HTERT RPE-1 (cell line): ENCODE measurements around the gene IRAK1BP1.
"Not testable (repeated sequence)": the region's sequence is repeated elsewhere in the genome, so short reads cannot be mapped to it uniquely, and the experiment has no call there.

Experiments used
- in situ Hi-C: fragments of 300-500 bp; cut with MboI; formaldehyde crosslinking; loops from 4 replicates; pipeline ENCODE4 v1.14.3; 2020; ENCODE audit warnings: low sequenced_read_pairs

The IRAK1BP1 gene

DNA sequence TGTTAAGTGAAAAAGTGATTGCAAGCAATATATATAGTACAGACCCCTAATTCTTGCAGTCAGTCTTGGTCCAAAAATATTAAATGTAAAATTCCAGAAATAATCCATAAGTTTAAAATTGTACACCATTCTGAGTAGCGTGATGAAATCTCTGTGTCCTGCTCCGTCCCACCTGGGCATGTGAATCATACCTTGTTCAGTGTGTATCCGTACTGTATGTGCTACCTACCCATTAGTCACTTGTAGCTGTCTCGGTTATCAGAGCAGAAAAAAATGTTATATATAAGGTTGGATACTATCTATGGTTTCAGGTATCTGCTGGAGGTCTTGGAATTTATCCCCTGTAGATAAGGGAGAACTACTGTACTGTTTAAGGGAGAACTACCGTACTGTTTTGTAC, 16.3 kb downstream of the IRAK1BP1 start:
- in situ Hi-C loops: no loop called here

DNA sequence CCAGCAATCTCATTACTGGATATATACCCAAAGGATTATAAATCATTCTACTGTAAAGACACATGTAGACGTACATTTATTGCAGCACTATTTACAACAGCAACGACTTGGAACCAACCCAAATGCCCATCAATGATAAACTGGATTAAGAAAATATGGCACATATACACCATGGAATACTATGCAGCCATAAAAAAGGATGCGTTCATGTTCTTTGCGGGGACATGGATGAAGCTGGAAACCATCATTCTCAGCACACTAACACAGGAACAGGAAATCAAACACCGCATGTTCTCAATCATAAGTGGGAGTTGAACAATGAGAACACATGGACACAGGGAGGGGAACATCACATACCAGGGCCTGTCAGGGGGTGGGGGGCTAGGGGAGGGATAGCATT, 22.6 kb downstream of the IRAK1BP1 start:
- in situ Hi-C loops: not testable (repeated sequence)

DNA sequence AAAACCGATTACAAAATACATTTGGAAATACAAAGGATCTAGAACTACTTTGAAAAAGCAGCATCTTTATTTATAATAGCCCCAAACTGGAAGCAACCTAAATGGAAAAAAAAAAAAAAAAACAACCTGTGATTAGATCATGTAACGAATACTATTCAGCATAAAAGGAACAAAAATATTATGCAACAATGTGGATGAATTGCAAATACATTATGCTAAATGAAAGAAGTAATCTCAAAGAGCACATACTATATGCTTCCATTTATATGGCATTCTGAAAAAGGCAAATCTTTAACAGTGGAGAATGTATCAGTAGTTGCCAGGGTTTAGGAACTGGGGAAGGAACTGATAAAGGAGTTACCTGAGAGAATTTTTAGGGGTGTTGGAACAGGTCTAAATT, 28.9 kb downstream of the IRAK1BP1 start:
- in situ Hi-C loops: no loop called here

DNA sequence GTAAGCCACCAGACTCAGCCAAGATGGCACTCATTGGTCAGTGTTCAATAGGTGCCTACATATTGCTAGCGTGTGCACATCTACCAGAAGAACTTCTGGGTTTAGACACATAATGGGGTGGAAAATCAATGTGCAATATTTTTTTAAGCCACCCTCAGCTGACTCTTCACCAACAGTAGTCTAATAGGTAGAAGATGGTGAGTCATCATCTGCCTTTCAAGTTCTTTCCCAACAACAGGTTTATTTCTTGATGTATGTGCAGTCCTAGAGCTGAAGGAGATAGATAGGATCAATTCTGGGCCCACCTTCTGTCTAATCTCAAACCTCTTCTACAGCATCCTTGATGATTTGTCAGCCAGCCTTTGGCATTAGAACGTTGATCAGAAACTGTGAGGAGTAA, 41.3 kb downstream of the IRAK1BP1 start:
- in situ Hi-C loops: no loop called here

DNA sequence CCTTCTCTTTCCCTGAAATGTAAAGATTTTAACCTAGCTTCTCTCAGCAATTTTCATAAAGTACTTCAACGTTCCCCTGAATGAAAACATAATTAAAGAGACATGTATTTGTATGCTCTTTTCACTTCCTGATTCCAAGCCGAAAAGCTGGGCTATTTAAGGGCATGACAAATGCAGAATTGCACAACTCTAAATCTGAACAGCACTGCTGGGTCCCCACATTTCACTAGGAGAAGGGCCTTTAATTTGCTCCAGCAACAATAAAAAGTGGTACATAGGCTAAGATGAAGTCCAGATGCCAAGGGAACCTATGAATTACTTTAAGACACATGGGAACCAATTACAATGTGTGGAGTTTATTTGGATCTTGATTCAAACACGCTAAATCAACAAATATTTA, 42.0 kb downstream of the IRAK1BP1 start:
- in situ Hi-C loops: no loop called here

DNA sequence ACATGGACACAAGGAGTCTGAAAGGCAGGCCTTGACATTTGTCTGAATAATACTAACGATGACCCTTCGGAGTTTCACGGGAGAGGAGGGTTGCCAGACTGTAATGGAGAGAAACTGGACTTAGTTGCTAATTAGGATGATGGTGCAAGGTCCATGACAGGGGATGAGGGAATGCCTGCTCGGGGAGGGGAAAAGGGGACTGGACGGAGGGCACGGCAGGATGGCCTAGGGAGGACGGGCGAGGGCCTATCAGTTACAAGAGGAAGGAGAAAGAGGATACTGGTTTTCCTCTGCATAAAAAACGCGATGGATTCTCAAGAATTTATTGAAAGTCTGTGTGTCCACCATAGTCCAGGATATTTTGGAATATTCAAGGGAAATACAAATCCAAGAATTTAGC, 42.7 kb downstream of the IRAK1BP1 start:
- in situ Hi-C loops: no loop called here

DNA sequence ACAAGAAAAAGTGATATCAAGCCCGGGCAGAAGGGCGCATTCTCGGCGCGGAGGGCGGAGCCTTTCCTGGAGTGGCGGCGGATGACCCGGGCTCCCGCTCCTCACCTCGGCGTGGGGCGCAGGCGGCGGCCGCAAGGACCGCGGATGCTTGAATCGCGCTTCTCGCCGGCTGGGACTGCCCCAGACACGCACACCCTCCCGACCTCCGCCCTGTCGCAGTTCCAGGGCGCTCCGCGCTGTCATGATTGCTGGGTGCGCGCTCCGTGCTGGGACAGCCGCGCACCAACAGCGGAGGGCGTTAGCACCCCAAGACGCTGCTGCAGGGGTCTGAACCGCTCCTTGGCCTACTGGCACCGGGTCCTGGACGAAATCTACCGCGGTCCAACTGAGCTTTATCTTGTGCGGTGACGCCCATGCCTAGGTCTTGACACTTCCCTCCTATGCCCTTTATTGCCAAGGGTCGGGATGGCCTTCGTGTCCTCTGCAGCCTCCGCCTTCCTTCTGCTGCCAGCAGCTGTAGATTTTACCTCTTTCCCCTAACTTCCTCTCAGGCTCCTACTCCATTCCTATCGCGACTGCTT, 43.3 kb downstream of the IRAK1BP1 start:
- in situ Hi-C loops: no loop called here

DNA sequence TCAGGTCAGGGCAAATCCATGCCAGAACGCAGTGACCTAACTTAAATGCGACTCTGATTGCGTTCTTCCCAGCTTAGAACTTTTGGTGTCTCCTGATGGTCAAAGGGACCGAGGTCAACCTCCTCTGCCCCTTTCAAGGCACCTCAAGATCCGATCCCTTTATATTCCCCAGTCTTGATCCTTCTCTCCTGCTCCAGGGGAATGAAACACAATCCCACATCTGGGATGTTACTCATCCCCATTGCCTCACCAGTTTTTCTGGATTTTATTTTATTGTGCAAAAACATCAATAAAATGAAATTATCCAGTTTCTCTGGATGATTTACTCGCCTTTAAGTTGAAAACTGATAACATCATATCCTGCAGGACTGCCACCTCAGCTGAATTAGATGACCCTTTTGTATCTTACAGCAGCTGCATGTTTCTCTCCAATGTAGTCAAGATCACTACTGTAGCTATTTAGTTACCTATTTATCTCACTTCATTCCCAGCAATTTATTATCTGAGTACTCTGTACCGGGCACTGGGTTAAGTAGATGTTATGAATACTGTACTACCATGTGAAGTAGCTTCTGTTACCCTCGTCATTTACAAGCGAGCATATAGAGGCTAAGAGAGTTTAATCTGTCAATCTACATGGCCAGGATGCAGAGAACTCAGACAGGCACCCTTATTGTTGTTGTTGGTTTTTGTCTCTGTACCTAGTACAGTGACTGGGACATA, 44.0 kb downstream of the IRAK1BP1 start:
- in situ Hi-C loops: no loop called here

DNA sequence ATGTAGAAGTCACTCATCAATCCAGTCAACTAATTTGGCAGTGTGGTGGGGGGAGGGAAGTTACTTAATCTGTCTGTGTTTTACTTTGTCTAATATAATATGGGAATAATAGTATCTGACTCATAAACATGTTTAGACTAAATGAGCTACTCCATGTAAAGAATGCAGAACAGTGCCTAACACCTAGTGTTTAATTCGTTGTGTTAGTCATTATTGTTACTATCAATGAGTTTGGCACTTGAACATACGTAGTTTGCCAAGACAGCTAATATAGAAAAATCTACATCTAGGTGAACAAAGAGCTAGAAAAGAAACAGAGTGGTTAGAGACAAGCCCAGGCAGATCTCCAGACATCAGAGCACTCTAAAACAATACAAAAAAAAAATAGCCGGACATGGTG, 49.1 kb downstream of the IRAK1BP1 start:
- in situ Hi-C loops: no loop called here

DNA sequence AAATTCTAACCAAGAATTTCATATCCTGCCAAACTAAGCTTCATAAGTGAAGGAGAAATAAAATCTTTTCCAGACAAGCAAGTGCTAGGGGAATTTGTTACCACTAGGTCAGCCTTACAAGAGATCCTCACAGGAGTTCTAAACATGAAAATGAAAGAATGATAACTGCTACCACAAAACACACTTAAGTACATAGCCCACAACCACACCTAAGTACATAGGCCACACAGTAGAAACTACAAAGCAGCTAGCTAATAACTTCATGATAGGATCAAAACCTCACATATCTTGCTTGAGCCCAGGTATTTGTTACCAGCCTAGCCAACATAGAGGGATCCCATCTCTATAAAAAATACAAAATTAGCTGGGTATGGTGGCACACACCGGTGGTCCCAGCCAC, 50.4 kb downstream of the IRAK1BP1 start:
- in situ Hi-C loops: no loop called here

DNA sequence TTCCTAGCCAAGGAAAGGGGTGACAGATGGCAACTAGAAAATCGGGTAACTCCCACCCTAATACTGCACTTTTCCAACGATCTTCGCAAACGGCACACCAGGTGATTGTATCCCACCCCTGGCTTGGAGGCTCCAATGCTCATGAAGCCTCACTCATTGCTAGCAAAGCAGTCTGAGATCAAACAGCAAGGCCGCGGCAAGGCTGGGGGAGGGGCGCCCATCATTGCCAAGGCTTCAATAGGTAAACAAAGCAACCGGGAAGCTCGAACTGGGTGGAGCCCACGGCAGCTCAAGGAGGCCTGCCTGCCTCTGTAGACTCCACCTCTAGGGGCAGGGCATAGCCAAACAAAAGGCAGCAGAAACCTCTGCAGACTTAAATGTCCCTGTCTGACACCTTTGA, 53.8 kb downstream of the IRAK1BP1 start:
- in situ Hi-C loops: not testable (repeated sequence)

DNA sequence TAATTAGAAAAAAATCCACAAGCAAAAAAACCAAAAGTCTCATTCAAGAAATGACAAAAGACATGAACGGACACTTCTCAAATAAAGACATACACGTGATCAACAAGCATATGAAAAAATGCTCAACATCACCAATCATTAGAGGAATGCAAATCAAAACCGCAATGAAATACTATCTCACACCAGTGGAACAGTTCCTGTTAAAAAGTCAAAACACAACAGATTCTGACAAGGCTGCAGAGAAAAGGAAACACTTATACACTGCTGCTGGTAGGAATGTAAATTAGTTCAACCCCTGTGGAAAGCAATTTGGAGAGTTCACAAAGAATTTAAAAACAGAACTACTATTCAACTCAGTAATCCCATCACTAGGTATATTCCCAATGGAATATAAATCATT, 58.0 kb downstream of the IRAK1BP1 start:
- in situ Hi-C loops: no loop called here

DNA sequence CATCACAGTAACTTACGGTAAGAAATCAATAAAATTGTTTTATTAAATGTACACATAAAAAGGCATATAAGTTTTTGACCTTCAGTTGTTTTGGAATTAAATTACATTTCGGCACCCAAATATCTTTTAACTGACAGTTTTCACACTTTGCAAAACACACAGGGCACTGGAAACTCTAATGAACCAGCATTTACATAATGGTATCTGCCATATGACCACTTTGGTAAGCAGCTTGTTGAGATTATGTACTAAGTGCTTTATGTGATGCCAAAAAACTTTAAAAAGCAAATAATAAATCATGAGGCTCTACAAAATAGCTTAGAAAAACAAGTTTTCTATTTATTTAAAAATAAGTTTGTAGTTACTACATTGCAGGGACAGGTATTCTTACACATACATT, 68.2 kb downstream of the IRAK1BP1 start:
- in situ Hi-C loops: no loop called here

DNA sequence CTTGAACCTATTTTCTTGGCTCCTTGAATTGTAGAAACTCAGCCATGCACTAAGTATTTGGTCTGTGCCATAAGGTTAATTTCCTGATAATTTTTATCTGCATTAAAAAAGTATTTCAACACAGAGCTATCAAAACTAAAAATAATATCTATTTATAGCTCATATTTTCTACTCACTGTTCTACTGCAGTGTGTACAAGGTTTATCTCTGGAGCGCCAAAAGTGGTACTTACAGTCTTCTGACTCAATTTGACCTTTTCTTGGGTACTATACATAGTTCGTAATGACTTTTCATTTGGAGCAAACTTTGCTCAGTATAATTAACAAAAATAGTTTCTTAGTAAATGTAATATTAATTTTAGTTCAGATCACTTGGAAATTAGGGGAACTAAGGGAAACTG, 69.2 kb downstream of the IRAK1BP1 start:
- in situ Hi-C loops: no loop called here

DNA sequence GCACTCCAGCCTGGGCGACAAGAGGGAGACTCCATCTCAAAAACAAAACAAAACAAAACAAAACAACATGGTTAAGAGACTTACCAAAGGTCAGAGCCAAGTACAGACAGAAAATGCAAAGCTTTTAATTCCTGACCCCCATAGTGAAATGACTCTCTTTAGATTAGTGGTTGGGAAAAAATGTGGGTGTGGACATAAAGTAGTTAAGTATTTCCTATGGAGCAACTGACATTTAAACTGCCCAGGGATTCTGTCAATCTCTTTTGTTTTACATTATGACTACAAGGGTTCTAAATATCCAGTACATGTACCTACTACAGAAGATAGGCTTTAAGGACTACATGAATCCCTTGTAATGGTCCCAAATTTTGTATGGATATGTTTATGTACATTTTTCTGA, 75.1 kb downstream of the IRAK1BP1 start:
- in situ Hi-C loops: no loop called here

DNA sequence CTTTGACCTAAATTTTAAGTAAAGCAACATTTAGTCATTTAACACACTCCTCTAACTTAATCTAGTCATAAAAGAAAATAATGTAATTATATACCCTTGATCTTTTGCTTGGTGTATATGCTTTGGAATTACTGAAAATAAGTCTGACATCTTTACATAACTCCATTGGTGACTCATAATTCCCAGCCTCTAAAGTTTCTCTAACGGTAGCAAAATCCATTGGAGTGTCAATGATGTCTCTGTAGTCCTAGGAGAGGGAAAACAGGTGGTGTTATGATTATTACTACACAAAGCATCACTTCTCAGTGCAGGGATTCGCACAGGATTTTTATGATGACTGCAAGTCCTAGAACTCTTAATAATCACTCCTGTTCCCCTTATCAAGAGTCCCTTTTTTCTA, 80.2 kb downstream of the IRAK1BP1 start:
- in situ Hi-C loops: no loop called here

DNA sequence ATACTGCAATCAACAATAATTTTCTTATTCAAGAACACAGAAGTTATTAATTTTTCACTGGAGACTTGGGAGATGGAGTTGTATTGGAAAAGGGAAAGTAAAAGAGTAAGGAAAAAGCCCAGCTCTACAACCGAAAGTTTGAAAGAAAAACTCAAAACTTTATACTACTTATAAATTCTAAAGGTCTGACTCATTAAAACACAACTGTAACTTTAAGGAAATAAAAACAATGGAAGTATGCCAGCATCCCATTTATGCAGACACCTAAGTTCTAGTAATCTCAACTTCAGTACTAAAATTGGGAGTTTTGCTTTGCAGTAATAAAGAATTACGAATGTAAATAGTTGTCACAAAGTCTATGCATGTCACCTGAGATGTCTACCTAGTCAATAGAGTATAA, 80.6 kb downstream of the IRAK1BP1 start:
- in situ Hi-C loops: no loop called here

DNA sequence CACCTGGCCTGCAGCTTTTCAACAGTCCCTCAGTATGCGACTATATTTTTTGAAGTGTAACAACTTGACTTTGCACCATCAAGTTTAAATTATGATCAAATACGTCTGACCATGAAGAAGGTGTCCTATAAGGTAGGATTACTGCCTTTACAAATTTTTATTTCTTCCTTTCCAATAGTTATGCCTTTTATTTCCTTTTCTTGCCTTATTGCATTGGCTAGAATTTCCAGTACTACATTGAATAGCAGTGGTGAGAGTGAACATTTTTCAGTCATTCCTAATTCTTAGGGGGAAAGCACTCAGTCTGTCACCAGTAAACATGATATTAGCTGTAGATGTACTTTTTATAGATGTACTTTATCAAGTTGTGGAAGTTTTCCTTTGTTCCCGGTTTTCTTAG, 81.4 kb downstream of the IRAK1BP1 start:
- in situ Hi-C loops: no loop called here

DNA sequence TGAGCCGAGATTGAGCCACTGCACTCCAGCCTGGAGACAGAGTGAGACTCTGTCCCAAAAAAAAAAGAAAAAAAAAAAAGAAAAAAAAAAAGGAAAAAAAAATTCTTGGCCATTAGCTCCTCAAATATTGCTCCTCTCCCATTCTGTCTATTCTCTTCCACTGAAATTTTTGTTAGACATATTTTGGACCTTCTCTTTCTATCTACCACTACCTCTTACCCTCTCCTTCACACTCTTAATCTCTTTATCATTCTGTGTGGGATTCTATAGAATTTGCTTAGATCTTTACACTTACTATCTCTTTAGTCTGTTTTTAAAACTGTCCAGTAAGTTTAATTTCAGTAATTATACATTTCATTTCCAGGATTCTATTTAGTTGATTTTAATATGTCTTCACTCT, 85.0 kb downstream of the IRAK1BP1 start:
- in situ Hi-C loops: no loop called here
